ENCODE measurements around the gene TUNAR. TPM values are rescaled to one million over a fixed set of nuclear protein-coding genes. Genes with fewer than 3 reads are reported as not detected.

Gene TUNAR
- total RNA-seq, 1 experiment from 2014 or later: not detected

- H3K9me3 ChIP-seq (ENCODE audit: low read depth, low read length, poor library complexity, severe bottlenecking): no peaks in the 10 kb centered on the region
- DNase-seq (ENCODE audit: low spot score): no peak
- peaks cover 96% of the 10 kb centered on the region for H3K27me3 ChIP-seq (replicated peaks; ENCODE audit: insufficient read depth, low read depth, low read length, poor library complexity)
- H3K36me3 ChIP-seq (ENCODE audit: insufficient read depth, low read length, poor library complexity, severe bottlenecking): no peaks in the 10 kb centered on the region
- H3K27ac ChIP-seq (ENCODE audit: low read depth, low read length, poor library complexity, severe bottlenecking): no peak overlapping the region
- intact Hi-C loops (cut with micrococcal nuclease; ENCODE audit: unreplicated experiment): no loop called here
- TF ChIP-seq, protein P1, sequence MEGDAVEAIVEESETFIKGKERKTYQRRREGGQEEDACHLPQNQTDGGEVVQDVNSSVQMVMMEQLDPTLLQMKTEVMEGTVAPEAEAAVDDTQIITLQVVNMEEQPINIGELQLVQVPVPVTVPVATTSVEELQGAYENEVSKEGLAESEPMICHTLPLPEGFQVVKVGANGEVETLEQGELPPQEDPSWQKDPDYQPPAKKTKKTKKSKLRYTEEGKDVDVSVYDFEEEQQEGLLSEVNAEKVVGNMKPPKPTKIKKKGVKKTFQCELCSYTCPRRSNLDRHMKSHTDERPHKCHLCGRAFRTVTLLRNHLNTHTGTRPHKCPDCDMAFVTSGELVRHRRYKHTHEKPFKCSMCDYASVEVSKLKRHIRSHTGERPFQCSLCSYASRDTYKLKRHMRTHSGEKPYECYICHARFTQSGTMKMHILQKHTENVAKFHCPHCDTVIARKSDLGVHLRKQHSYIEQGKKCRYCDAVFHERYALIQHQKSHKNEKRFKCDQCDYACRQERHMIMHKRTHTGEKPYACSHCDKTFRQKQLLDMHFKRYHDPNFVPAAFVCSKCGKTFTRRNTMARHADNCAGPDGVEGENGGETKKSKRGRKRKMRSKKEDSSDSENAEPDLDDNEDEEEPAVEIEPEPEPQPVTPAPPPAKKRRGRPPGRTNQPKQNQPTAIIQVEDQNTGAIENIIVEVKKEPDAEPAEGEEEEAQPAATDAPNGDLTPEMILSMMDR (conservative IDR thresholded peaks at IDR 0.05; ENCODE audit: low read depth, low read length): no peak
- no peak for TF ChIP-seq EZH2 (IDR thresholded peaks at IDR 0.05; ENCODE audit: borderline replicate concordance, low read depth, low read length, poor library complexity, severe bottlenecking)
- ChIA-PET POLR2A (ENCODE audit: low non-redundant PET) (no interaction called here), CTCF (no interaction called here)
- no peak overlapping the region for H3K4me3 ChIP-seq (ENCODE audit: low read depth, low read length, poor library complexity, severe bottlenecking)
- BruUV-seq (replicated peaks): no TSS peak
- no peaks in the 10 kb centered on the region for H3K4me1 ChIP-seq (ENCODE audit: insufficient read depth, low read length, poor library complexity, severe bottlenecking)
These were observed 3.9 kb upstream of the TUNAR start for GRCh38 chr14:95872777-95873176.

GRCh38 chr14:95875831-95876760, 536 bp upstream of the TUNAR start:
- ChIA-PET CTCF (no interaction called here), POLR2A (ENCODE audit: low non-redundant PET) (no interaction called here)

DNA sequence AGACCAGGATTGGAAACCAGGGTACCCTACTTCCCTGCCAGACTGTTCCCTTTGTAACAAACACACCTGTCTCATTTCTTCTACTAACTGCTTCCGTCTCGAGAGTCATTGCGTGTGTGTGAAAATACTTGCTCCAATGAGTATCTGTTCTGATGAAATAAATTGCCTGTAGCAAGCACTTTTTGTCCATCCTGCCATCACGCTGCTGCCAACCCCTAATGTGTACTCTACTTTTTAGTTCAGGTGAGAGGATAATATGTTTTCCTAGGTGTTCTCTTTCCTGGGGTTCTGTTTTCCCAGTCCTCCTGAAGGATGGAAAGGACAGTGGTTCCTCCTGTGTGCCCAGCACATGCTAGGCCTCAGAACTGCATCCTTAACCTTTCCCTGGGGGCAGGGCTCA, 1.0 kb downstream of the TUNAR start:
- peaks cover 99% of the 10 kb centered on the region for H3K27me3 ChIP-seq (replicated peaks; ENCODE audit: insufficient read depth, low read depth, low read length, poor library complexity)

More at GRCh38 chr14:95875831-95876760, 536 bp upstream of the TUNAR start:
- Histone ChIP-seq H3K36me3 (ENCODE audit: insufficient read depth, low read length, poor library complexity, severe bottlenecking) (no peaks in the 10 kb centered on the region), H3K9me3 (ENCODE audit: low read depth, low read length, poor library complexity, severe bottlenecking) (no peaks in the 10 kb centered on the region), H3K27ac (ENCODE audit: low read depth, low read length, poor library complexity, severe bottlenecking) (no peak overlapping the region), H3K4me3 (ENCODE audit: low read depth, low read length, poor library complexity, severe bottlenecking) (peak overlapping the region; percentile 38), H3K4me1 (ENCODE audit: insufficient read depth, low read length, poor library complexity, severe bottlenecking) (no peaks in the 10 kb centered on the region), H3K27me3 (replicated peaks; ENCODE audit: insufficient read depth, low read depth, low read length, poor library complexity) (peaks cover 97% of the 10 kb centered on the region)
- intact Hi-C loops (cut with micrococcal nuclease; ENCODE audit: unreplicated experiment): no loop called here
- BruUV-seq (replicated peaks): no TSS peak
- TF ChIP-seq EZH2 (IDR thresholded peaks at IDR 0.05; ENCODE audit: borderline replicate concordance, low read depth, low read length, poor library complexity, severe bottlenecking): no peak
- TF ChIP-seq, protein P1 (conservative IDR thresholded peaks at IDR 0.05; ENCODE audit: low read depth, low read length): no peak
- peak; percentile 14 for DNase-seq (ENCODE audit: low spot score)

More for the DNA sequence above, 1.0 kb downstream of the TUNAR start:
- POLR2A ChIA-PET (ENCODE audit: low non-redundant PET): no interaction called here
- H3K4me3 ChIP-seq (ENCODE audit: low read depth, low read length, poor library complexity, severe bottlenecking): no peak overlapping the region
- no peaks in the 10 kb centered on the region for H3K36me3 ChIP-seq (ENCODE audit: insufficient read depth, low read length, poor library complexity, severe bottlenecking)
- BruUV-seq (replicated peaks): no TSS peak
- H3K27ac ChIP-seq (ENCODE audit: low read depth, low read length, poor library complexity, severe bottlenecking): no peak overlapping the region
- CTCF ChIA-PET: no interaction called here
- TF ChIP-seq, protein P1 (conservative IDR thresholded peaks at IDR 0.05; ENCODE audit: low read depth, low read length): no peak
- no peak for TF ChIP-seq EZH2 (IDR thresholded peaks at IDR 0.05; ENCODE audit: borderline replicate concordance, low read depth, low read length, poor library complexity, severe bottlenecking)
- H3K4me1 ChIP-seq (ENCODE audit: insufficient read depth, low read length, poor library complexity, severe bottlenecking): no peaks in the 10 kb centered on the region
- H3K9me3 ChIP-seq (ENCODE audit: low read depth, low read length, poor library complexity, severe bottlenecking): no peaks in the 10 kb centered on the region
- DNase-seq (ENCODE audit: low spot score): no peak
- intact Hi-C loops (cut with micrococcal nuclease; ENCODE audit: unreplicated experiment): no loop called here

Data from A673 (cell line).